ENCODE data around the gene FARP2.

The FARP2 gene

DNA sequence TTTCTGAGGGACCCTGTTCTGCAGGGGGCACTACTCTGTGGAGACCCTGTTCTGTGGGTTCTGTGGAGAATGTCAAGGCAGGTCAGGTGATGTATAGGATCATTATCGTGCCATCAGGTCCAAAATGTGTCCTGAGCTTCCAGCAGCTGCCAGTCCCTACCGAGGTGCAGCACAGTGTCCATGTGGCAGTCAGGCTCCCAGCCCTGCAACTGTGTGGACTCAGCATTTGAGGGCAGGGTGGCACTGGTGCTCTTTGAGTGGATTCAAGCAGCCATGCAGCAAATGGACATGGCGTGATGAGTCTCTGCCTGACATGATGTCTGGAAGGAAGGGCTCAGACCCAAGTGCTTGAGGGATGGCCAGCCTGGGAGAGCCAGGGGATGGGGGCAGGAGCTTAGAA is 117.3 kb downstream of the FARP2 start:
- TF ChIP-seq, protein P1, sequence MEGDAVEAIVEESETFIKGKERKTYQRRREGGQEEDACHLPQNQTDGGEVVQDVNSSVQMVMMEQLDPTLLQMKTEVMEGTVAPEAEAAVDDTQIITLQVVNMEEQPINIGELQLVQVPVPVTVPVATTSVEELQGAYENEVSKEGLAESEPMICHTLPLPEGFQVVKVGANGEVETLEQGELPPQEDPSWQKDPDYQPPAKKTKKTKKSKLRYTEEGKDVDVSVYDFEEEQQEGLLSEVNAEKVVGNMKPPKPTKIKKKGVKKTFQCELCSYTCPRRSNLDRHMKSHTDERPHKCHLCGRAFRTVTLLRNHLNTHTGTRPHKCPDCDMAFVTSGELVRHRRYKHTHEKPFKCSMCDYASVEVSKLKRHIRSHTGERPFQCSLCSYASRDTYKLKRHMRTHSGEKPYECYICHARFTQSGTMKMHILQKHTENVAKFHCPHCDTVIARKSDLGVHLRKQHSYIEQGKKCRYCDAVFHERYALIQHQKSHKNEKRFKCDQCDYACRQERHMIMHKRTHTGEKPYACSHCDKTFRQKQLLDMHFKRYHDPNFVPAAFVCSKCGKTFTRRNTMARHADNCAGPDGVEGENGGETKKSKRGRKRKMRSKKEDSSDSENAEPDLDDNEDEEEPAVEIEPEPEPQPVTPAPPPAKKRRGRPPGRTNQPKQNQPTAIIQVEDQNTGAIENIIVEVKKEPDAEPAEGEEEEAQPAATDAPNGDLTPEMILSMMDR (conservative IDR thresholded peaks at IDR 0.05; ENCODE audit: control insufficient read depth, insufficient read depth, low read depth, low read length) = no peak
- DNase-seq (ENCODE audit: low read depth) = no peak

GRCh38 chr2:241475267-241475666 is 119.2 kb downstream of the FARP2 start:
- DNase-seq (ENCODE audit: low read depth) = no peak
- TF ChIP-seq, protein P1 (conservative IDR thresholded peaks at IDR 0.05; ENCODE audit: control insufficient read depth, insufficient read depth, low read depth, low read length) = no peak
- no peak overlapping the region for H3K4me3 ChIP-seq (ENCODE audit: control insufficient read depth, low read depth, low read length)

More for the DNA sequence above, 117.3 kb downstream of the FARP2 start:
- no peak overlapping the region for H3K4me3 ChIP-seq (ENCODE audit: control insufficient read depth, low read depth, low read length)

DNA sequence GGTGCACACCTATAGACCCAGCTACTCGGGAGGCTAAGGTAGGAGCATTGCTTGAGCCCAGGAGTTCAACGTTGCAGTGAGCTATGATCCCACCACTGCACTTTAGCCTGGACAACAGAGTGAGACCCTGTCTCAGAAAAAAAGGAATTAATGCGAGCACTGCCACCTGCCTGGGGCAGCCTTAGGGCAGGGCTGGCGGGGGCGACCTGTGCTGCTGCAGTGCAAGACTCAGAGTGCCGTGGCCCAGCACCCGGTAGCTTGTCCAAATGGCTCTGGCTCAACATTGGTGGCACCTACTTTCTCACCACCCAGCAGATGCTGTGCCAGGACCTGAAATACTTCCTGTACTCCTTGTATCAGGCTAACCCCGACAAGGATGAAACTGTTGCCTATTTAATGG is 122.1 kb downstream of the FARP2 start:
- no peak for DNase-seq (ENCODE audit: low read depth)
- H3K4me3 ChIP-seq (ENCODE audit: control insufficient read depth, low read depth, low read length) = no peak overlapping the region
- TF ChIP-seq, protein P1 (conservative IDR thresholded peaks at IDR 0.05; ENCODE audit: control insufficient read depth, insufficient read depth, low read depth, low read length) = no peak

- H3K4me3 ChIP-seq (ENCODE audit: control insufficient read depth, low read depth, low read length) = no peak overlapping the region
- DNase-seq (ENCODE audit: low read depth) = no peak
- TF ChIP-seq, protein P1 (conservative IDR thresholded peaks at IDR 0.05; ENCODE audit: control insufficient read depth, insufficient read depth, low read depth, low read length) = no peak
These were observed 123.2 kb downstream of the FARP2 start for GRCh38 chr2:241479026-241479898.

- no peak for DNase-seq (ENCODE audit: low read depth)
- TF ChIP-seq, protein P1 (conservative IDR thresholded peaks at IDR 0.05; ENCODE audit: control insufficient read depth, insufficient read depth, low read depth, low read length) = no peak
- no peak overlapping the region for H3K4me3 ChIP-seq (ENCODE audit: control insufficient read depth, low read depth, low read length)
These were observed 125.6 kb downstream of the FARP2 start for GRCh38 chr2:241481687-241482086.

GRCh38 chr2:241482126-241482955 is 126.3 kb downstream of the FARP2 start:
- TF ChIP-seq, protein P1 (conservative IDR thresholded peaks at IDR 0.05; ENCODE audit: control insufficient read depth, insufficient read depth, low read depth, low read length) = no peak
- H3K4me3 ChIP-seq (ENCODE audit: control insufficient read depth, low read depth, low read length) = no peak overlapping the region
- no peak for DNase-seq (ENCODE audit: low read depth)

Data from fibroblast of mammary gland (primary cell).